ENCODE results near the gene MCEMP1. TPM values are rescaled to one million over a fixed set of nuclear protein-coding genes. Genes with fewer than 3 reads are reported as not detected.
A peak's percentile ranks its signal among the peaks of the same experiment; 100 is the strongest.

Gene MCEMP1
- total and polyA plus RNA-seq, 2 of the 13 experiments (the other 11 are each of a cell fraction or from before 2014, with no cell fraction given): not detected

DNA sequence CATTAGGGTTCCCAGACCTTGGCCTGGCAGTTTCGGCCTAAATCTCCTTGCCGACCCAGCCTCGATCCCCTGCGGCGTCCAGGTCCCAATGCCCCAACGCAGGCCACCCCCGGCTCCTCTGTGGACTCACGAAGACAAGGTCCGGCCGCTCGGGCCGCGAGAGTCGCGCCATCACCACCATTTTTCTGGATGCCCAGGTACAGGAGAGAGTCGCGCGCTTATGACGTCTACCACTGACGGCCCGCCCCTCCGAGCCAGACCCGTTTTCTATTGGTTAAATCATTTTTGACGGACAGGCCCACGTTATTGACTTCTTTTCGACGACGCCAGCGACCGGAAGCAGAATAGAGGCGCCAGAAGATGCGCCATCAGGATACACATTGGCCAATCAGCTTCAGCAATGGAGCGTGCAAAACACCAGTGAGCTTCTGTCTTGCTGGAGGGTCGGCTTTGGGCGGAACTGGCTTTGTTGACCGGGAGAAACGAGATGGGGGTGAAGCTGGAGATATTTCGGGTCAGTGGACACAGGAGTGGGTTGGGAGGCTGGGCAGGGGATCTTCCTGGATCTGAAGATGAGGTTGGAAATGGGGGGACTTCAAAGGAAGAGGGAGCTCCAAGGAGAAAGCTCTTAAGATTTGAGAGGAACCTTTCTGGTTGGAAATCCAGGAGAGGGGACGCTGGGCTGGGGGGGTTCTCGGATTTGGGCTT, 47.4 kb upstream of the MCEMP1 start, which contains the start of the genes PET100 and XAB2 (continued):
- TF ChIP-seq GRHL1 (CRISPR knock-in tag; conservative IDR thresholded peaks at IDR 0.05) (no peak), AGO2 (optimal IDR thresholded peaks at IDR 0.05; ENCODE audit: low read depth, low read length) (no peak), SP140L (CRISPR knock-in tag; IDR thresholded peaks at IDR 0.05; ENCODE audit: borderline replicate concordance) (no peak), ZNF546 (CRISPR knock-in tag; conservative IDR thresholded peaks at IDR 0.05) (no peak), ZBTB14 (CRISPR knock-in tag; IDR thresholded peaks at IDR 0.05) (no peak), ZNF33A (CRISPR knock-in tag; IDR thresholded peaks at IDR 0.05; ENCODE audit: borderline replicate concordance) (no peak), NCOA5 (CRISPR knock-in tag; IDR thresholded peaks at IDR 0.05) (no peak), ZNF660 (CRISPR knock-in tag; IDR thresholded peaks at IDR 0.05; ENCODE audit: borderline replicate concordance, low read depth) (no peak), AKAP8 (CRISPR knock-in tag; IDR thresholded peaks at IDR 0.05) (no peak), SOX5 (CRISPR knock-in tag; IDR thresholded peaks at IDR 0.05; ENCODE audit: borderline replicate concordance) (no peak; the same call in 1 of the 2 replicates), NPAS2 (CRISPR knock-in tag; IDR thresholded peaks at IDR 0.05; ENCODE audit: borderline replicate concordance) (no peak), NFYC (CRISPR knock-in tag; IDR thresholded peaks at IDR 0.05) (peak; percentile 99), ZBTB3 (CRISPR knock-in tag; IDR thresholded peaks at IDR 0.05; ENCODE audit: borderline replicate concordance, low read depth) (no peak), ZNF343 (CRISPR knock-in tag; IDR thresholded peaks at IDR 0.05) (no peak), RFX3 (CRISPR knock-in tag; IDR thresholded peaks at IDR 0.05) (no peak), ZNF232 (CRISPR knock-in tag; IDR thresholded peaks at IDR 0.05; ENCODE audit: borderline replicate concordance) (peak; percentile 52; the same call in 1 of the 2 replicates), SKI (IDR thresholded peaks at IDR 0.05; ENCODE audit: partially characterized antibody) (no peak), KLF12 (CRISPR knock-in tag; IDR thresholded peaks at IDR 0.05; ENCODE audit: borderline replicate concordance) (peak; percentile 70; the same call in 1 of the 2 replicates), ZNF513 (CRISPR knock-in tag; conservative IDR thresholded peaks at IDR 0.05) (no peak)
- TF ChIP-seq, protein P1, sequence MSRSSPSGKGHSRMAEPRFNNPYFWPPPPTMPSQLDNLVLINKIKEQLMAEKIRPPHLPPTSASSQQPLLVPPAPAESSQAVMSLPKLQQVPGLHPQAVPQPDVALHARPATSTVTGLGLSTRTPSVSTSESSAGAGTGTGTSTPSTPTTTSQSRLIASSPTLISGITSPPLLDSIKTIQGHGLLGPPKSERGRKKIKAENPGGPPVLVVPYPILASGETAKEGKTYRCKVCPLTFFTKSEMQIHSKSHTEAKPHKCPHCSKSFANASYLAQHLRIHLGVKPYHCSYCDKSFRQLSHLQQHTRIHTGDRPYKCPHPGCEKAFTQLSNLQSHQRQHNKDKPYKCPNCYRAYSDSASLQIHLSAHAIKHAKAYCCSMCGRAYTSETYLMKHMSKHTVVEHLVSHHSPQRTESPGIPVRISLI (CRISPR knock-in tag; IDR thresholded peaks at IDR 0.05; ENCODE audit: borderline replicate concordance): no peak
- TF ChIP-seq, protein P2, sequence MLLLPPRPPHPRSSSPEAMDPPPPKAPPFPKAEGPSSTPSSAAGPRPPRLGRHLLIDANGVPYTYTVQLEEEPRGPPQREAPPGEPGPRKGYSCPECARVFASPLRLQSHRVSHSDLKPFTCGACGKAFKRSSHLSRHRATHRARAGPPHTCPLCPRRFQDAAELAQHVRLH (CRISPR knock-in tag; IDR thresholded peaks at IDR 0.05; ENCODE audit: borderline replicate concordance, low read depth): no peak
- TF ChIP-seq, protein P3, sequence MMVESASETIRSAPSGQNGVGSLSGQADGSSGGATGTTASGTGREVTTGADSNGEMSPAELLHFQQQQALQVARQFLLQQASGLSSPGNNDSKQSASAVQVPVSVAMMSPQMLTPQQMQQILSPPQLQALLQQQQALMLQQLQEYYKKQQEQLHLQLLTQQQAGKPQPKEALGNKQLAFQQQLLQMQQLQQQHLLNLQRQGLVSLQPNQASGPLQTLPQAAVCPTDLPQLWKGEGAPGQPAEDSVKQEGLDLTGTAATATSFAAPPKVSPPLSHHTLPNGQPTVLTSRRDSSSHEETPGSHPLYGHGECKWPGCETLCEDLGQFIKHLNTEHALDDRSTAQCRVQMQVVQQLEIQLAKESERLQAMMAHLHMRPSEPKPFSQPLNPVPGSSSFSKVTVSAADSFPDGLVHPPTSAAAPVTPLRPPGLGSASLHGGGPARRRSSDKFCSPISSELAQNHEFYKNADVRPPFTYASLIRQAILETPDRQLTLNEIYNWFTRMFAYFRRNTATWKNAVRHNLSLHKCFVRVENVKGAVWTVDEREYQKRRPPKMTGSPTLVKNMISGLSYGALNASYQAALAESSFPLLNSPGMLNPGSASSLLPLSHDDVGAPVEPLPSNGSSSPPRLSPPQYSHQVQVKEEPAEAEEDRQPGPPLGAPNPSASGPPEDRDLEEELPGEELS (CRISPR knock-in tag; IDR thresholded peaks at IDR 0.05): peak; percentile 65; the same call in 1 of the 2 replicates

Measured in HepG2 (cell line).